Measurements from ENCODE around the gene TXNDC11. TPM values are rescaled to one million over a fixed set of nuclear protein-coding genes. Genes with fewer than 3 reads are reported as not detected.

Gene TXNDC11
- total RNA-seq, 2 donors from 2014 or later, result 29.5 to 38.1 TPM

DNA sequence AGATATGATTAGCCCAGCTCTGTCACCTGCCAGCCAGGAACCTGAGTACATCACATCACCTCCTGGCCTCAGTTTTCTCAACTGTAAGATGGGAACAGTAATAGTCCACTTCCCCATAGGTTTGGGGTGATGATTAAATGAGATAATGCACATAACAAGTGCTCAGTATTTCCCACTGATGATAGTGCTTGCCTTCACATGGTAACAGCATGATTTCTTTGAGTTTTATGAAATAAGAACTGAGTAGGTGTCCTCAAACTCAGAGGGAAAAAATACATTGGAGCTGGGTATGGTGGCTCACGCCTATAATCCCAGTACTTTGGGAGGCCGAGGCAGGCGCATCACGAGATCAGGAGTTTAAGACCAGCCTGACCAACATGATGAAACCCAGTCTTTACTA is 104.5 kb downstream of the TXNDC11 start:
- TF ChIP-seq, protein P1, sequence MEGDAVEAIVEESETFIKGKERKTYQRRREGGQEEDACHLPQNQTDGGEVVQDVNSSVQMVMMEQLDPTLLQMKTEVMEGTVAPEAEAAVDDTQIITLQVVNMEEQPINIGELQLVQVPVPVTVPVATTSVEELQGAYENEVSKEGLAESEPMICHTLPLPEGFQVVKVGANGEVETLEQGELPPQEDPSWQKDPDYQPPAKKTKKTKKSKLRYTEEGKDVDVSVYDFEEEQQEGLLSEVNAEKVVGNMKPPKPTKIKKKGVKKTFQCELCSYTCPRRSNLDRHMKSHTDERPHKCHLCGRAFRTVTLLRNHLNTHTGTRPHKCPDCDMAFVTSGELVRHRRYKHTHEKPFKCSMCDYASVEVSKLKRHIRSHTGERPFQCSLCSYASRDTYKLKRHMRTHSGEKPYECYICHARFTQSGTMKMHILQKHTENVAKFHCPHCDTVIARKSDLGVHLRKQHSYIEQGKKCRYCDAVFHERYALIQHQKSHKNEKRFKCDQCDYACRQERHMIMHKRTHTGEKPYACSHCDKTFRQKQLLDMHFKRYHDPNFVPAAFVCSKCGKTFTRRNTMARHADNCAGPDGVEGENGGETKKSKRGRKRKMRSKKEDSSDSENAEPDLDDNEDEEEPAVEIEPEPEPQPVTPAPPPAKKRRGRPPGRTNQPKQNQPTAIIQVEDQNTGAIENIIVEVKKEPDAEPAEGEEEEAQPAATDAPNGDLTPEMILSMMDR (IDR thresholded peaks at IDR 0.05), result no peak
- Histone ChIP-seq H3K36me3 (no peaks in the 10 kb centered on the region), H3K27ac (no peak overlapping the region), H3K9me3 (no peaks in the 10 kb centered on the region), H3K4me3 (no peak overlapping the region), H3K27me3 (no peaks in the 10 kb centered on the region), H3K4me1 (peaks cover 0 to 22% of the 10 kb centered on the region in 2 donors)
- no peak for DNase-seq (ENCODE audit: low spot score)

GRCh38 chr16:11637320-11637719 is 105.3 kb downstream of the TXNDC11 start:
- Histone ChIP-seq H3K27me3 (no peaks in the 10 kb centered on the region), H3K4me3 (no peak overlapping the region), H3K9me3 (no peaks in the 10 kb centered on the region), H3K27ac (no peak overlapping the region), H3K4me1 (peaks cover 0 to 29% of the 10 kb centered on the region in 2 donors), H3K36me3 (no peaks in the 10 kb centered on the region)
- TF ChIP-seq, protein P1 (IDR thresholded peaks at IDR 0.05), result no peak
- no peak for DNase-seq (ENCODE audit: low spot score)

DNA sequence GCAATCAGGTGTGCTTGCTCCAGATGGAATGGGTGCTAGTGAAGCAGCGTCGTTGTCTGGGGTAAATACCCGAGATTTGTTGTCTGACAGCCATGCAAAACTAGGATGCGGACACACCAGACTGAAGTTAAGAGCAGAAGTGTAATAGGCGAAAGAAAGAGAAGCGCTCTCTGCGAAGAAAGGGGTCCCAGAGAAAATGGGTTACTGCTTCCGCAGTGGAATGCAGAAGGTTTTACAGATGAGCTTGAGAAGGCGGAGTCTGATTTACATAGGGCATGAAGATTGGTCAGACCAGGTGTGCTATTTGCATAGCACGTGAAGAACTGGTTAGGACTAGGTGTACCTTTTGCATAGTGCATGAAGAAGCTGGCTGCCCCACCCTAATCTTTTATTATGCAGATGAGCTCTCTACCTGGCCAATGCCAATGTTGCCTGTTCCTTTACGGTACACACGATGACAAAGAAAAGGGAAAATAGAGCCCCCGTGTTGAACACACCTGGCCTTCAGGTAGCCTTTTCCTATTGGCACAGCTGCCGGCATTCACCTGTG is 106.4 kb downstream of the TXNDC11 start:
- H3K9me3 ChIP-seq, result no peaks in the 10 kb centered on the region
- H3K36me3 ChIP-seq, result no peaks in the 10 kb centered on the region
- peaks cover 0 to 30% of the 10 kb centered on the region in 2 donors for H3K4me1 ChIP-seq
- TF ChIP-seq, protein P1 (IDR thresholded peaks at IDR 0.05), result no peak
- H3K27ac ChIP-seq, result no peak overlapping the region
- H3K27me3 ChIP-seq, result no peaks in the 10 kb centered on the region
- no peak overlapping the region for H3K4me3 ChIP-seq
- DNase-seq (ENCODE audit: low spot score), result no peak

GRCh38 chr16:11635679-11636171 is 106.9 kb downstream of the TXNDC11 start:
- H3K27ac ChIP-seq, result no peak overlapping the region
- no peaks in the 10 kb centered on the region for H3K36me3 ChIP-seq
- H3K4me1 ChIP-seq, result peaks cover 0 to 24% of the 10 kb centered on the region in 2 donors
- TF ChIP-seq, protein P1 (IDR thresholded peaks at IDR 0.05), result no peak
- H3K9me3 ChIP-seq, result no peaks in the 10 kb centered on the region
- no peak overlapping the region for H3K4me3 ChIP-seq
- H3K27me3 ChIP-seq, result no peaks in the 10 kb centered on the region
- no peak for DNase-seq (ENCODE audit: low spot score)

DNA sequence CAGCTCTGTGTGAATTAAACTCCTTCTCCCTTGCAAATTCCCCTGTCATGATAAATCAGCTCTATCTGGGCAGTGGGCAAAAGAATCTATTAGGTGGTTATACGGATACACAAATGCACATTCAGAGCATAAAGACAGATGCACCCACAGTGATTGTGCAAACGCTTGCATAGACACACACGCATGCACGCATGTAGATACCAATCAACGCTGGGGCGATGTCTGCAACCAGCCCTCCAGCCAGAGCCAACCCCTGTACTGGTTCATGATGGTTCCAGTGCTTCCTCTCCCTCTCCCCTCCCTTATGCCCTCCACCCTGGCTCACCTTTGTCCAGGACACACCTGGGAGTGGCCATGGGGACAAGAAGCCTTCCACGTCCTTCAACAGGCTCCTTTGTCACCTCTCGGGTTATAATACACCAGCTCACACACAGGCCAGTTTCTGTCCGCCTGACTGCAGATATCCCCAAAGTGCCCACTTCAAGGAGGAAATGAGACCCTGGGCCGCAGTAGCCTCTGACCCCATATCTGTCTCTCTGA is 107.5 kb downstream of the TXNDC11 start:
- TF ChIP-seq, protein P1 (IDR thresholded peaks at IDR 0.05), result no peak
- peaks cover 0 to 21% of the 10 kb centered on the region in 2 donors for H3K4me1 ChIP-seq
- H3K9me3 ChIP-seq, result no peaks in the 10 kb centered on the region
- no peaks in the 10 kb centered on the region for H3K27me3 ChIP-seq
- H3K4me3 ChIP-seq, result no peak overlapping the region
- DNase-seq (ENCODE audit: low spot score), result no peak
- no peak overlapping the region for H3K27ac ChIP-seq
- no peaks in the 10 kb centered on the region for H3K36me3 ChIP-seq

GRCh38 chr16:11634312-11634711 is 108.3 kb downstream of the TXNDC11 start:
- DNase-seq (ENCODE audit: low spot score), result no peak
- TF ChIP-seq, protein P1 (IDR thresholded peaks at IDR 0.05), result no peak

More at GRCh38 chr16:11634312-11634711, 108.3 kb downstream of the TXNDC11 start:
- Histone ChIP-seq H3K36me3 (no peaks in the 10 kb centered on the region), H3K9me3 (no peaks in the 10 kb centered on the region), H3K4me1 (peaks cover 0 to 16% of the 10 kb centered on the region in 2 donors), H3K27ac (no peak overlapping the region), H3K4me3 (no peak overlapping the region), H3K27me3 (no peaks in the 10 kb centered on the region)

All from right atrium auricular region (tissue), 2 donors.